ENCODE data around the gene IQGAP2.

DNA sequence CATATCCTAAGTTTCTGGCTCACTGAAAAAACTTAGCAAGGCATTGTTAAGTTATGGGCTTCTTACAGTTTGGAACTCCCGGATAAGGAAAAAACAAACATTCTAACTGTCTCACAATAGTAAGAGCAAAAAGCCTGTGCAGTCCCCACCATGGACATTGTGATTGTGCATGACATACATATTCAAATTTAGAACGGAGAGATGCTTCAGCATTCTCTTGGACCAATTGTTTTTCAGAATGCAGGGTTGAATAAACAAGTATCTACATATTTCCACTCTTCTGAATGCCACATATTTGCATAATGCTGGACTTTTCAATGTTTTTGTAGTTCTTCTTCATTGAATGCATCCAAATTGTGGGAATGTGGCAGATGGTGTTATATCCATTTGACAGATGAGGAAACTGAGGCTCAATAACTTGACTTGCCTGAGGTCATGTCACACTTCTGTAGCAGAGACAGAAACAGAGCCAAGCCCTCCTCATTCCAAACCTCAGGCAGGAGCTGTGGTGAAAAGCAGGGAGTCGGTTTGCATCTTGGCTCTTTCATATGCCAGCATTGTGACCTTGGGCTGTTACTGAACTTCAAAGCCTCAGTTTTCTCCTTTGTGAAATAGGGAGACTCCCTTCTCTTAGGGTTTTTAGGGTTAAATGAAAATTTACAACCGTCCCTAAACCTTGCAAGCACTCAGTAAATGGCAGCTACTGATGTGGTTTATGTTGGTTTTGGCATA is 95.1 kb downstream of the IQGAP2 start:
- TF ChIP-seq ZNF324 (tag by site-specific recombination; IDR thresholded peaks at IDR 0.05) (no peak), ZNF274 (IDR thresholded peaks at IDR 0.05; ENCODE audit: low read length) (no peak), ZNF274 (tag by site-specific recombination; IDR thresholded peaks at IDR 0.05; ENCODE audit: borderline replicate concordance) (no peak), BCL11A (tag by site-specific recombination; IDR thresholded peaks at IDR 0.05; ENCODE audit: low read depth) (no peak)
- TF ChIP-seq, protein P1, sequence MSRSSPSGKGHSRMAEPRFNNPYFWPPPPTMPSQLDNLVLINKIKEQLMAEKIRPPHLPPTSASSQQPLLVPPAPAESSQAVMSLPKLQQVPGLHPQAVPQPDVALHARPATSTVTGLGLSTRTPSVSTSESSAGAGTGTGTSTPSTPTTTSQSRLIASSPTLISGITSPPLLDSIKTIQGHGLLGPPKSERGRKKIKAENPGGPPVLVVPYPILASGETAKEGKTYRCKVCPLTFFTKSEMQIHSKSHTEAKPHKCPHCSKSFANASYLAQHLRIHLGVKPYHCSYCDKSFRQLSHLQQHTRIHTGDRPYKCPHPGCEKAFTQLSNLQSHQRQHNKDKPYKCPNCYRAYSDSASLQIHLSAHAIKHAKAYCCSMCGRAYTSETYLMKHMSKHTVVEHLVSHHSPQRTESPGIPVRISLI (tag by site-specific recombination; IDR thresholded peaks at IDR 0.05) = no peak
- TF ChIP-seq, protein P2, sequence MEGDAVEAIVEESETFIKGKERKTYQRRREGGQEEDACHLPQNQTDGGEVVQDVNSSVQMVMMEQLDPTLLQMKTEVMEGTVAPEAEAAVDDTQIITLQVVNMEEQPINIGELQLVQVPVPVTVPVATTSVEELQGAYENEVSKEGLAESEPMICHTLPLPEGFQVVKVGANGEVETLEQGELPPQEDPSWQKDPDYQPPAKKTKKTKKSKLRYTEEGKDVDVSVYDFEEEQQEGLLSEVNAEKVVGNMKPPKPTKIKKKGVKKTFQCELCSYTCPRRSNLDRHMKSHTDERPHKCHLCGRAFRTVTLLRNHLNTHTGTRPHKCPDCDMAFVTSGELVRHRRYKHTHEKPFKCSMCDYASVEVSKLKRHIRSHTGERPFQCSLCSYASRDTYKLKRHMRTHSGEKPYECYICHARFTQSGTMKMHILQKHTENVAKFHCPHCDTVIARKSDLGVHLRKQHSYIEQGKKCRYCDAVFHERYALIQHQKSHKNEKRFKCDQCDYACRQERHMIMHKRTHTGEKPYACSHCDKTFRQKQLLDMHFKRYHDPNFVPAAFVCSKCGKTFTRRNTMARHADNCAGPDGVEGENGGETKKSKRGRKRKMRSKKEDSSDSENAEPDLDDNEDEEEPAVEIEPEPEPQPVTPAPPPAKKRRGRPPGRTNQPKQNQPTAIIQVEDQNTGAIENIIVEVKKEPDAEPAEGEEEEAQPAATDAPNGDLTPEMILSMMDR (tag by site-specific recombination; IDR thresholded peaks at IDR 0.05) = no peak

Data from HEK293 (cell line).